ENCODE measurements around the gene LHCGR. TPM values are rescaled to one million over a fixed set of nuclear protein-coding genes. Genes with fewer than 3 reads are reported as not detected.

The LHCGR gene
- total and polyA plus RNA-seq, 2 of the 4 experiments (the other 2 are of a cell fraction), result 0.10 to 0.18 TPM

DNA sequence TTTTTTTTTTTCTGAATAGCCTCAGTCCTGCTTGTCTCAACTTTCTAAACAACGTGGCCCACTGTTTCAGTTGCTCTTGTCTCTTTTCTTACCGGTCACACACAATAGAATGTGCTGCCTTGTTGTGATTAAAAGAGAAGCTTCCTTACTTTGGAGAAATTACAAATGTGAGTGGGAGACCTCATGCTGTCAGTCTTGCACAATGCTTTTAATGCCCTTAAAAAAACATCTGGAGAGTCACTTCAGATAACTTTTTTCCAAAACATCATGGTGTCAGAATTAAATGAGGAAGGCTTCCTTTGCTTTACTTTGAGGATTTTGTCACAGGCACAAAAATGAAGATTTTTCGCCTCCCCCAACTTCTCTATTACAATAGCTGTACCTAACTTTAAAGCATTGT is 37.7 kb downstream of the LHCGR start:
- H2AK9ac ChIP-seq (replicated peaks; ENCODE audit: low read depth, low read length, poor library complexity), result no peak overlapping the region
- peak overlapping the region; percentile 24 for H2BK5ac ChIP-seq (ENCODE audit: low read depth, low read length, poor library complexity, severe bottlenecking)
- TF ChIP-seq MAZ (IDR thresholded peaks at IDR 0.05; ENCODE audit: borderline replicate concordance, low read depth, low read length), result no peak
- no peak for TF ChIP-seq NFE2L2 (IDR thresholded peaks at IDR 0.05; ENCODE audit: low read depth, low read length)
- TF ChIP-seq, protein P1, sequence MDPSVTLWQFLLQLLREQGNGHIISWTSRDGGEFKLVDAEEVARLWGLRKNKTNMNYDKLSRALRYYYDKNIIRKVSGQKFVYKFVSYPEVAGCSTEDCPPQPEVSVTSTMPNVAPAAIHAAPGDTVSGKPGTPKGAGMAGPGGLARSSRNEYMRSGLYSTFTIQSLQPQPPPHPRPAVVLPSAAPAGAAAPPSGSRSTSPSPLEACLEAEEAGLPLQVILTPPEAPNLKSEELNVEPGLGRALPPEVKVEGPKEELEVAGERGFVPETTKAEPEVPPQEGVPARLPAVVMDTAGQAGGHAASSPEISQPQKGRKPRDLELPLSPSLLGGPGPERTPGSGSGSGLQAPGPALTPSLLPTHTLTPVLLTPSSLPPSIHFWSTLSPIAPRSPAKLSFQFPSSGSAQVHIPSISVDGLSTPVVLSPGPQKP (IDR thresholded peaks at IDR 0.05; ENCODE audit: borderline replicate concordance, low read depth, low read length), result no peak
- no peak for TF ChIP-seq RAD21 (IDR thresholded peaks at IDR 0.05; ENCODE audit: low read length)
- TF ChIP-seq CEBPB (IDR thresholded peaks at IDR 0.05; ENCODE audit: low read depth, low read length), result peak; percentile 69
- TF ChIP-seq MAFK (IDR thresholded peaks at IDR 0.05; ENCODE audit: low read depth, low read length), result no peak
- peak overlapping the region; percentile 86 for H4K91ac ChIP-seq (ENCODE audit: insufficient read depth, low read depth, low read length)
- no peak for DNase-seq
- no CpG with 5 or more reads among the region's 3 CpGs for WGBS, 2 experiments (ENCODE audit: extremely low coverage in 2 of 2, insufficient read length in 1 of 2)
- no peak overlapping the region for H3K56ac ChIP-seq (ENCODE audit: extremely low read depth, insufficient read depth, low read length)
- peak overlapping the region; percentile 86 for H2BK20ac ChIP-seq (ENCODE audit: low read depth, low read length)
- peak overlapping the region; percentile 92 for H2AK5ac ChIP-seq (ENCODE audit: low read depth, low read length)
- no peak overlapping the region for H3K4me2 ChIP-seq (ENCODE audit: low read depth, low read length)
- H3K27ac ChIP-seq (ENCODE audit: insufficient read depth, low read length), result no peak overlapping the region
- no peak for ATAC-seq (ENCODE audit: low read depth)
- H3K9ac ChIP-seq (ENCODE audit: low read depth, low read length), result no peak overlapping the region; the same call in 1 of the 2 replicates
- no peak overlapping the region for H3K4me3 ChIP-seq (ENCODE audit: insufficient read depth, low read depth, low read length)
- peak overlapping the region; percentile 60 for H3K14ac ChIP-seq (replicated peaks; ENCODE audit: low read depth, low read length)
- no TSS peak for BruUV-seq (replicated peaks)
- H2BK15ac ChIP-seq (ENCODE audit: low read depth, low read length), result peak overlapping the region; percentile 77
- peak overlapping the region; percentile 30; the same call in 1 of the 2 replicates for H3K4ac ChIP-seq (ENCODE audit: low read depth, low read length)
- H2BK120ac ChIP-seq (ENCODE audit: low read depth, low read length), result peak overlapping the region; percentile 94
- H4K5ac ChIP-seq (ENCODE audit: low read depth, low read length), result peak overlapping the region; percentile 30; the same call in 1 of the 2 replicates
- dilution Hi-C loops (cut with HindIII; ENCODE audit: low sequenced_read_pairs, unreplicated experiment) (no loop called here), in situ Hi-C loops (cut with MboI; ENCODE audit: low sequenced_read_pairs) (loop anchor here (10.0 kb wide), 1 partner anchor 137 kb away; no protein-coding TSS in a partner anchor), intact Hi-C loops (cut with micrococcal nuclease) (loop anchor here (10.0 kb wide), 1 partner anchor 227 kb away; no protein-coding TSS in a partner anchor)
- peaks cover 12% of the 10 kb centered on the region for H3K9me1 ChIP-seq (ENCODE audit: insufficient read depth, low read length)
- H2AFZ ChIP-seq (replicated peaks; ENCODE audit: low read length, poor library complexity), result no peak overlapping the region
- H3K79me1 ChIP-seq (ENCODE audit: low read depth in 1 of 2, low read length in 2 of 2), result no peaks in the 10 kb centered on the region
- no peak overlapping the region; the same call in 1 of the 2 replicates for H3K23ac ChIP-seq (ENCODE audit: low read depth, low read length)
- ChIA-PET POLR2A (ENCODE audit: unreplicated experiment) (no interaction called here), CTCF (no interaction called here)
- H3K36me3 ChIP-seq (ENCODE audit: control insufficient read depth, insufficient read depth, low read length), result no peaks in the 10 kb centered on the region
- H4K8ac ChIP-seq (ENCODE audit: low read depth in 2 of 2, low read length in 2 of 2), result peak overlapping the region; percentile 77
- H3K18ac ChIP-seq (ENCODE audit: low read depth, low read length), result peak overlapping the region; percentile 75; the same call in 1 of the 2 replicates
- H4K20me1 ChIP-seq (ENCODE audit: insufficient read depth, low read length), result no peaks in the 10 kb centered on the region
- H3K4me1 ChIP-seq (ENCODE audit: control insufficient read depth, insufficient read depth, low read length), result peaks cover 31% of the 10 kb centered on the region
- no peaks in the 10 kb centered on the region for H3K27me3 ChIP-seq (ENCODE audit: control insufficient read depth, insufficient read depth, low read length)
- no peaks in the 10 kb centered on the region for H3K9me3 ChIP-seq (ENCODE audit: control insufficient read depth, insufficient read depth, low read length)
